Measurements from ENCODE around the gene OR2AE1. TPM values are rescaled to one million over a fixed set of nuclear protein-coding genes. Genes with fewer than 3 reads are reported as not detected.
"Not testable (repeated sequence)": the region's sequence is repeated elsewhere in the genome, so short reads cannot be mapped to it uniquely, and the experiment has no call there.

Gene OR2AE1
- total RNA-seq, 2 donors from 2014 or later = 0.43 TPM; not detected in 1

DNA sequence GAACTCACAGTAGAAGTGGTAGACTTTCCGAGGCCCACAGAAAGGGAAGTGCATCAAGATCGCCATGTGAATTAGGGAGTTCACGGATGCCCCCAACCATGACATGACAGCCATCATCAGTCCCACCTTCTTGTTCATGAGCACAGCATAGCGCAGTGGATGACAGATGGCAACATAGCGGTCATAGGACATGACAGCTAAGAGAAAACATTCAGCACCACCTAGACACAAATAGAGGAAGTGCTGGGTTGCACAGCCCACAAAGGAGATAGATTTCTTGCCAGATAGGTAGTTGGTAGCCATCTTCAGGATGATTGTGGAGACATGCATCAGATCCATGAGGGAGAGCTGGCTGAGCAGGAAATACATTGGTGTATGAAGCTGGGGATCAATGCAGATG is 342 bp downstream of the OR2AE1 start:
- H3K27me3 ChIP-seq = no peaks in the 10 kb centered on the region
- no peak overlapping the region for H3K4me3 ChIP-seq
- no peak for DNase-seq (ENCODE audit: low spot score)
- H3K4me1 ChIP-seq = no peaks in the 10 kb centered on the region
- no peaks in the 10 kb centered on the region for H3K9me3 ChIP-seq
- no peak overlapping the region for H3K27ac ChIP-seq
- H3K36me3 ChIP-seq = no peaks in the 10 kb centered on the region
- TF ChIP-seq, protein P1, sequence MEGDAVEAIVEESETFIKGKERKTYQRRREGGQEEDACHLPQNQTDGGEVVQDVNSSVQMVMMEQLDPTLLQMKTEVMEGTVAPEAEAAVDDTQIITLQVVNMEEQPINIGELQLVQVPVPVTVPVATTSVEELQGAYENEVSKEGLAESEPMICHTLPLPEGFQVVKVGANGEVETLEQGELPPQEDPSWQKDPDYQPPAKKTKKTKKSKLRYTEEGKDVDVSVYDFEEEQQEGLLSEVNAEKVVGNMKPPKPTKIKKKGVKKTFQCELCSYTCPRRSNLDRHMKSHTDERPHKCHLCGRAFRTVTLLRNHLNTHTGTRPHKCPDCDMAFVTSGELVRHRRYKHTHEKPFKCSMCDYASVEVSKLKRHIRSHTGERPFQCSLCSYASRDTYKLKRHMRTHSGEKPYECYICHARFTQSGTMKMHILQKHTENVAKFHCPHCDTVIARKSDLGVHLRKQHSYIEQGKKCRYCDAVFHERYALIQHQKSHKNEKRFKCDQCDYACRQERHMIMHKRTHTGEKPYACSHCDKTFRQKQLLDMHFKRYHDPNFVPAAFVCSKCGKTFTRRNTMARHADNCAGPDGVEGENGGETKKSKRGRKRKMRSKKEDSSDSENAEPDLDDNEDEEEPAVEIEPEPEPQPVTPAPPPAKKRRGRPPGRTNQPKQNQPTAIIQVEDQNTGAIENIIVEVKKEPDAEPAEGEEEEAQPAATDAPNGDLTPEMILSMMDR (IDR thresholded peaks at IDR 0.05) = no peak

DNA sequence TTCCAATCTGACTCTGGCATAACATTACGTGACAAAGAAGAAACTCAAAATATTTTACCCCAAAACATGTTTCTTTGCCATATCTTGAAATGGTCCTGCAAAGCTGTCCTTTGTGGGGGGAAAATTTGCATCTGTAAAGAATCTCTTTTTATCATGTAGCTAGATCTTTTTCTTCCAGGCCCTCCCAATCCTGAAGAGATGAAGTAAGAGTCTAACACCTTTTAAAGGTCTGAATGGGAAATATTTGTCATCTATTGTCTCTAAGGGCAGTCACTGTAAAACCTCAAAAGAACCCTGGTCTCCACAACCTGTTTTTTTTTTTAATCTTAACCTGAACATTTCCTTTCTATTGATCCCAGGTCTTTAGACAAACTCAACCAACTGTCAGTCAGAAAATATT is 8.6 kb downstream of the OR2AE1 start:
- H3K36me3 ChIP-seq = no peaks in the 10 kb centered on the region
- no peak overlapping the region for H3K27ac ChIP-seq
- no peak for DNase-seq (ENCODE audit: low spot score)
- TF ChIP-seq, protein P1 (IDR thresholded peaks at IDR 0.05) = no peak
- H3K9me3 ChIP-seq = peaks cover 0 to 17% of the 10 kb centered on the region in 2 donors
- H3K27me3 ChIP-seq = no peaks in the 10 kb centered on the region
- no peak overlapping the region for H3K4me3 ChIP-seq
- H3K4me1 ChIP-seq = no peaks in the 10 kb centered on the region

DNA sequence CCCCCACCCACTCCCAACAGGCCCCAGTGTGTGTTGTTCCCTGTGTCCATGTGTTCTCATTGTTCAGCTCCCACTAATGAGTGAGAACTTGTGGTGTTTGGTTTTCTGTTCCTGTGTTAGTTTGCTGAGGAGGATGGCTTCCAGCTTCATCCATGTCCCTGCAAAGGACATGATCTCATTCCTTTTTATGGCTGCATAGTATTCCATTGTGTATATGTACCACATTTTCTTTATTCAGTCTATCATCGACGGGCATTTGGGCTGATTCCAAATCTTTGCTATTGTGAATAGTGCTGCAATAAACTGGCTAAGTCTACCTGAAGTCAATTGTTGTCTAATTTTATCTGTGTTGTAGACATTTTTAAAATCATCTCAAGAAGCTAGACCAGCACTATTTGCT is 9.4 kb downstream of the OR2AE1 start:
- H3K9me3 ChIP-seq = peaks cover 0 to 17% of the 10 kb centered on the region in 2 donors
- not testable (repeated sequence) for H3K4me1 ChIP-seq; H3K27ac ChIP-seq; H3K4me3 ChIP-seq; H3K27me3 ChIP-seq; H3K36me3 ChIP-seq; DNase-seq (ENCODE audit: low spot score)

DNA sequence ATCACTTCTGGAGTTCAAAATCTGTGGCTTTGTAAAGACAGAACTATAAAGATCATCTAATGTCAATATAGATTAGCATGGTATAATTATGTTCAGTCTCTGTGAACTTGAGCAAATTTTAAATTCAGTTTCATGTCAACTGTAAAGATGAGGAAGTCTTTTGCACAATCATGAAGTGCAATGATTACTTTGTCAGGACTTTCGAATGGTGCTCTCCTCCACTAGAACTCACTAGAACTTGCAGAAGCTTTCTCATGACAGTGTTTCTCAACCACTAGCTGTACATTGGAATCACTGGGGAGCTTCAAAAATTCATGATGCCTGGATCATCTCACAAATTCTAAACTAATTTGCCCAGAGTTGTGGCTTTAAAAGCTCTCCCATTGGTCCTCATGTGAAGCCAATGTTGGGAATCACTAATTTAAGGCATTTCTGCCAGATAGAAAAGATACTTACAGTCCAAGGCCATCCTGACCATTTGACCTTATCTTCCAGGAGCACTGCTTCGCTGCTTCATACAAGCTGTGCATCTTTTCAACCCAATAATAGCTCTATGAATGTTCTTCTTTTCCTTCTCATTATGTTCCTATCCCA is 12.9 kb downstream of the OR2AE1 start:
- no peaks in the 10 kb centered on the region for H3K36me3 ChIP-seq
- H3K4me1 ChIP-seq = no peaks in the 10 kb centered on the region
- H3K9me3 ChIP-seq = peaks cover 0 to 17% of the 10 kb centered on the region in 2 donors
- no peak for DNase-seq (ENCODE audit: low spot score)
- TF ChIP-seq, protein P1 (IDR thresholded peaks at IDR 0.05) = no peak
- no peak overlapping the region for H3K4me3 ChIP-seq
- no peaks in the 10 kb centered on the region for H3K27me3 ChIP-seq
- H3K27ac ChIP-seq = no peak overlapping the region

DNA sequence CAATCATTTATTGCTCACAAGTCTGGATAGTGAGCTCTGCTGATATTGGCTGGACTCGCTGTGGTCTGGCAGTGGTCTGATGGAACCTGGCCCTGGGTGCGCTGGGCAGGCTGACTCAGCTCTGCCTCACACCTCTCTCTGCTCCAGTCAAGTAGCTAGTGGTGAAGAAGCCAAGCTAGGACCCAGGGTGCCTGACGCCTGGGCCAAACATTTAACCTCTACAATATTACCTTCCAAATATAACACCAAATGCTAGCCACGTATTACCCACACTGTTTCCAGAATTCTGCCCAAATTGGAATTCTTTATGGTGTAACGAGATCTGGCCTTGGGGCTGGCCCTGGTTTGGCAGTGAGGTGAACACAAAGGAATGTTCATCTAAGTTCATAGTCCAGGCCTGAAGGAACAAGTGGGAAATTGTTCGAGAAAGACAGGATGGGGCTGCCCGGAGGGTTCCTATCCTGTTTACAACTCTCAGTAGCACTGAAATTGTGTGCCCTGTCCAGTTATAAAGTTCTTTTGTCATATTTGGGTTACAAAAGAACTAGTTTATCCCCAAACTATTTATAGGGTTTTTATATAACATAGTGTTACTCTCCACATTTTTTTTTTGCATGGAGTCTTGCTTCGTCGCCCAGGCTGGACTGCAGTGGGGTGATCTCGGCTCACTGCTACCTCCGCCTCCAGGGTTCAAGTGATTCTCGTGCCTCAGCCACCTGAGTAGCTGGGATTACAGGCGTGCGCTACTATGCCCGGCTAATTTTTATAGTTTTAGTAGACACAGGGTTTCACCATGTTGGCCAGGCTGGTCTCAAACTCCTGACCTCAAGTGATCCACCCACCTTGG is 16.3 kb downstream of the OR2AE1 start:
- H3K36me3 ChIP-seq = no peaks in the 10 kb centered on the region
- H3K27ac ChIP-seq = no peak overlapping the region
- no peaks in the 10 kb centered on the region for H3K4me1 ChIP-seq
- no peaks in the 10 kb centered on the region for H3K27me3 ChIP-seq
- peak; percentile 62 for DNase-seq (ENCODE audit: low spot score)
- TF ChIP-seq, protein P1 (IDR thresholded peaks at IDR 0.05) = no peak
- H3K4me3 ChIP-seq = no peak overlapping the region
- H3K9me3 ChIP-seq = peaks cover 0 to 17% of the 10 kb centered on the region in 2 donors

DNA sequence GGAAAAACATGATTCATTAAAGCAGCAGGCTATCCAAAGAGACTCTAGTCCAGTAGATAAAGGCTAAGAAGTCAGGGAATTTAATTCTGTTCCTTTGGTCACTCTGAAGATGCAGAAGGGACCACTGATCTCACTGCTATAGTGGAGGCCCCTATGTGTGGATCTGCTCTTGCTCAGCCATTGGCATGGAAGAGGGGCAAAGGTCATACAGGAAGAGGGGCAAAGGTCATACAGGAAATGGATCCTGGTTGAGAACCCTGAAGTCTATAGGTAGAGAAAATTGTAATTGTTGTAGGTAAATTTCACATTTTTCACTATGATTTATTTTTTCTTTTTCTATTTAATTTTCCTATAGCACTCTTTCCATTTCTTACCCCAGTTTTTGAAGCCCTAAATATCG is 21.6 kb downstream of the OR2AE1 start:
- TF ChIP-seq, protein P1 (IDR thresholded peaks at IDR 0.05) = no peak
- H3K36me3 ChIP-seq = no peaks in the 10 kb centered on the region
- DNase-seq (ENCODE audit: low spot score) = no peak
- H3K4me3 ChIP-seq = no peak overlapping the region
- no peaks in the 10 kb centered on the region for H3K4me1 ChIP-seq
- no peaks in the 10 kb centered on the region for H3K27me3 ChIP-seq
- no peak overlapping the region for H3K27ac ChIP-seq
- H3K9me3 ChIP-seq = no peaks in the 10 kb centered on the region
